Pancreas (tissue), 10 donors: ENCODE results near the gene TFRC. TPM values are rescaled to one million over a fixed set of nuclear protein-coding genes. Genes with fewer than 3 reads are reported as not detected.
"Not testable (repeated sequence)": the region's sequence is repeated elsewhere in the genome, so short reads cannot be mapped to it uniquely, and the experiment has no call there.

ENCODE experiments used
- ATAC-seq, 4 donors: fragments of 200-7000 bp; cut with Tn5 transposase; one replicate each; pipeline versions ENCODE4 v1.8.0 to v1.9.1; 2020; ENCODE audit warnings: mild to moderate bottlenecking in 4 of 4, moderate library complexity in 4 of 4
- DNase-seq, 6 donors: peaks; one replicate each; pipeline ENCODE4 v3.0.0-alpha.2; 2020
- FAIRE-seq: peaks from 2 replicates; lab custom pipeline; 2012; peaks lifted over from hg19 to GRCh38; lab: Jason Lieb, UNC
- H3K27ac ChIP-seq, 4 donors: fragments of 200-600 bp; sonication (generic); 1 replicate in 3 of 4; 2 replicates in 1 of 4; pipeline versions ENCODE4 v1.5.0 to v1.8.0; 2020
- H3K27me3 ChIP-seq, 4 donors: fragments of 200-600 bp; one replicate each; pipeline ENCODE4 v1.8.0; 2021
- H3K36me3 ChIP-seq, 3 donors: fragments of 200-600 bp; sonication (generic) in 1 of 3; one replicate each; pipeline versions ENCODE4 v1.5.0 to v1.8.0; 2020 to 2021
- H3K4me1 ChIP-seq, 3 donors: fragments of 200-600 bp; one replicate each; pipeline ENCODE4 v1.8.0; 2021
- H3K4me3 ChIP-seq, 4 donors: fragments of 200-600 bp; sonication (generic) in 2 of 4; one replicate each; pipeline versions ENCODE4 v1.5.0 to v1.8.0; 2020 to 2021
- H3K9me3 ChIP-seq, 4 donors: fragments of 200-600 bp; one replicate each; pipeline ENCODE4 v1.8.0; 2021
- CTCF ChIP-seq, 4 donors: fragments of 200-600 bp; sonication (generic) in 3 of 4; IDR thresholded peaks; one replicate each; pipeline versions ENCODE4 v1.5.0 to v1.8.0; 2021; ENCODE audit warnings: antibody characterized with exemption in 4 of 4
- WGBS, 2 donors: extraction: QIAGEN DNeasy Blood & Tissue Kit; methylation state at CpG; one replicate each; pipeline ENCODE4 v1.1.7; 2013; 5-methylcytosine and 5-hydroxymethylcytosine counted together
- intact Hi-C, 3 donors: fragments of 100-400 bp; cut with DNase I; formaldehyde crosslinking; loops; one replicate each; pipeline versions ENCODE4 v1.11.1 to v1.14.2; 2022
- polyA plus RNA-seq, 2 donors: library from polyadenylated mRNA; stranded (reverse); fragments of 200-250 nt; gene quantifications; one replicate each; pipeline ENCODE4 v1.2.3, GENCODE V29; 2013
- total RNA-seq, 6 donors: library from RNA; stranded (reverse); fragmentation: NEBNext Ultra II Directional in 4 of 6; extraction: Animal tissue kit (Norgen Biotek cat#: 25700) in 4 of 6; gene quantifications; one replicate each; pipeline versions ENCODE4 v1.2.1 to v1.2.4, GENCODE V29; 2021 to 2023
- donor health status: healthy with polysubstance abuse.
- donor health status: DM: no; HTN: no; CAD: no; lungs with moderate emphysema.
- donor health status: DM: no; HTN: no; CAD: no.
- donor health status: control.
- donor health status: control.
- donor health status: Bipolar disorder and iron deficiency.
- donor health status: DM: yes; HTN: yes; CAD: no.
- donor health status: DM: no; HTN: no; CAD: no.
- donor health status: DM: no; HTN: no; CAD: no.
- donor health status: DM: yes; HTN: yes; CAD: no.

Gene TFRC
- total and polyA plus RNA-seq, 8 donors: 7.8 to 45.6 (median 27.7) TPM

DNA sequence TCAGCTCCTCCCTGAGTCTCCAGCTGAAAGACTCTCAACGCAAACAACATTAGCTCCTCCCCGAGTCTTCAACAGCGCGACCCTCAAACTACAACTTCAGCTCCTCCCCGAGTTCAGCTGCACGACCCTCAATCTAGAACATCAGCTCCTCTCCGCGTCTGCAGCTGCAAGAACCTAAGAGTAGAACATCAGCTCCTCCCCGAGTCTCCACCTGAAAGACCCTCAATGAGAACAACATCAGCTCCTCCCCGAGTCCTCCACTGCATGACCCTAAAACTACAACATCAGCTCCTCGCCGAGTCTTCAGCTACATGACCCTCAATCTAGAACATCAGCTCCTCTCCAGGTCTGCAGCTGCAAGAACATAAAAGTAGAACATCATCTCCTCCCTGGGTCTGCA, 78.3 kb downstream of the TFRC start:
- TF ChIP-seq CTCF (IDR thresholded peaks at IDR 0.05): no peak
- Histone ChIP-seq H3K4me1 (no peaks in the 10 kb centered on the region), H3K9me3 (no peaks in the 10 kb centered on the region), H3K27me3 (no peaks in the 10 kb centered on the region), H3K4me3 (no peak overlapping the region), H3K27ac (no peak overlapping the region), H3K36me3 (no peaks in the 10 kb centered on the region)
- FAIRE-seq (no peak), DNase-seq (no peak), ATAC-seq (no peak)
- intact Hi-C loops: no loop called here
- 75 to 84% methylated on average over 12 of the region's 12 CpGs for WGBS, 2 donors

- H3K36me3 ChIP-seq, ATAC-seq, DNase-seq, FAIRE-seq, H3K9me3 ChIP-seq, intact Hi-C loops, H3K27me3 ChIP-seq, H3K4me3 ChIP-seq, H3K4me1 ChIP-seq, H3K27ac ChIP-seq: not testable (repeated sequence)
- 68 to 84% methylated on average over 6 of the region's 6 CpGs for WGBS, 2 donors
These were observed 79.2 kb downstream of the TFRC start for GRCh38 chr3:196002721-196003120.

- FAIRE-seq, DNase-seq, intact Hi-C loops, H3K9me3 ChIP-seq, H3K4me1 ChIP-seq, H3K36me3 ChIP-seq, H3K27me3 ChIP-seq, H3K27ac ChIP-seq, ATAC-seq, H3K4me3 ChIP-seq: not testable (repeated sequence)
- WGBS, 2 donors: 63 to 72% methylated on average over 7 of the region's 7 CpGs
These were observed 80.7 kb downstream of the TFRC start for GRCh38 chr3:196001240-196001639.

DNA sequence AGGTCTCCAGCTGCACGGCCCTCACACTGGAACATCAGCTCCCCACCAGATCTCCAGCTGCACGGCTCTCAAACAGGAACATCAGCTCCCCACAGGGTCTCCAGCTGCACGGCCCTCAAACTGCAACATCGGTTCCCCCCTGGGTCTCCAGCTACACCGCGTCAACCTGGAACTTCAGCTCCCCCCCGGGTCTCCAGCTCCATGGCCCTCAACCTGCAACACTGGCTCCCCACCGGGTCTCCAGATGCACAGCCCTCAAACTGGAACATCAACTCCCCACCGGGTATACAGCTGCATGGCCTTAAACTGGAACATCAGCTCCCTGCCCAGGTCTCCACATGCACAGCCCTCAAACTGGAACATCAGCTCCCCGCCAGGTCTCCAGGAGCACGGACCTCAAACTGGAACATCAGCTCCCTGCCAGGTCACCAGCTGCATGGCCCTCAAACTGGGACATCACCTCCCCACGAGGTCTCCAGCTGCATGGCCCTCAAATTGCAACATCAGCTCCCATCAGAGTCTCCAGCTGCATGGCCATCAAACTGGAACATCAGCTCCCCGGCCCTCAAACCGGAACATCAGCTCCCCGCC, 81.4 kb downstream of the TFRC start:
- ATAC-seq, H3K27ac ChIP-seq, H3K27me3 ChIP-seq, DNase-seq, FAIRE-seq, H3K9me3 ChIP-seq, H3K36me3 ChIP-seq, intact Hi-C loops, H3K4me1 ChIP-seq, H3K4me3 ChIP-seq: not testable (repeated sequence)
- 67 to 76% methylated on average over 12 to 15 of the region's 15 CpGs for WGBS, 2 donors

GRCh38 chr3:195999896-196000295, 82.0 kb downstream of the TFRC start:
- H3K4me3 ChIP-seq: no peak overlapping the region
- no peak overlapping the region for H3K27ac ChIP-seq
- intact Hi-C loops: no loop called here
- FAIRE-seq: no peak
- H3K9me3 ChIP-seq: no peaks in the 10 kb centered on the region
- no peaks in the 10 kb centered on the region for H3K27me3 ChIP-seq
- H3K4me1 ChIP-seq: no peaks in the 10 kb centered on the region
- ATAC-seq: no peak
- WGBS, 2 donors: 65 to 77% methylated on average over 8 of the region's 8 CpGs
- TF ChIP-seq CTCF (IDR thresholded peaks at IDR 0.05): no peak
- no peaks in the 10 kb centered on the region for H3K36me3 ChIP-seq
- no peak for DNase-seq

Other genes starting within 250 kb of the TFRC start
- gene TNK2, start 173.5 kb downstream of the TFRC start, total RNA-seq: 10 to 100 TPM; 21.0 to 29.5 (median 22.5) TPM
- gene TNK2, start 173.5 kb downstream of the TFRC start, polyA plus RNA-seq: 10 to 100 TPM; 72.8 to 91.2 TPM
- under 1 TPM in 2 of 6 donors, not detected in 4; 0.17 to 0.21 TPM for gene ZDHHC19, start 129.3 kb upstream of the TFRC start, total RNA-seq
- not detected for gene ZDHHC19, start 129.3 kb upstream of the TFRC start, polyA plus RNA-seq
- gene SLC51A, start 134.4 kb upstream of the TFRC start, total RNA-seq: under 1 TPM in 2 of 6 donors, not detected in 4; 0.19 to 0.37 TPM
- gene SLC51A, start 134.4 kb upstream of the TFRC start, polyA plus RNA-seq: 1 to 10 TPM in 1 of 2 donors, under 1 TPM in 1; 0.23 to 1.2 TPM
- 10 to 100 TPM; 14.1 to 26.0 (median 18.1) TPM for gene PCYT1A, start 205.6 kb upstream of the TFRC start, total RNA-seq
- 10 to 100 TPM; 15.7 to 16.8 TPM for gene PCYT1A, start 205.6 kb upstream of the TFRC start, polyA plus RNA-seq
- gene DYNLT2B, start 236.2 kb upstream of the TFRC start, total RNA-seq: 1 to 10 TPM; 2.2 to 4.0 (median 2.6) TPM
- gene DYNLT2B, start 236.2 kb upstream of the TFRC start, polyA plus RNA-seq: 10 to 100 TPM in 1 of 2 donors, 1 to 10 TPM in 1; 7.9 to 19.5 TPM